Stimulated activated CD4-positive, alpha-beta T cell treated with anti-CD3 and anti-CD28 coated beads, Interleukin-2, amount 100 ng/mL, for 24 hours (primary cell): ENCODE measurements around the gene PACS1.

Experiments
- DNase-seq, 2 donors: peaks; one replicate each; pipeline ENCODE4 v3.0.0-alpha.2; 2020

The PACS1 gene

DNA sequence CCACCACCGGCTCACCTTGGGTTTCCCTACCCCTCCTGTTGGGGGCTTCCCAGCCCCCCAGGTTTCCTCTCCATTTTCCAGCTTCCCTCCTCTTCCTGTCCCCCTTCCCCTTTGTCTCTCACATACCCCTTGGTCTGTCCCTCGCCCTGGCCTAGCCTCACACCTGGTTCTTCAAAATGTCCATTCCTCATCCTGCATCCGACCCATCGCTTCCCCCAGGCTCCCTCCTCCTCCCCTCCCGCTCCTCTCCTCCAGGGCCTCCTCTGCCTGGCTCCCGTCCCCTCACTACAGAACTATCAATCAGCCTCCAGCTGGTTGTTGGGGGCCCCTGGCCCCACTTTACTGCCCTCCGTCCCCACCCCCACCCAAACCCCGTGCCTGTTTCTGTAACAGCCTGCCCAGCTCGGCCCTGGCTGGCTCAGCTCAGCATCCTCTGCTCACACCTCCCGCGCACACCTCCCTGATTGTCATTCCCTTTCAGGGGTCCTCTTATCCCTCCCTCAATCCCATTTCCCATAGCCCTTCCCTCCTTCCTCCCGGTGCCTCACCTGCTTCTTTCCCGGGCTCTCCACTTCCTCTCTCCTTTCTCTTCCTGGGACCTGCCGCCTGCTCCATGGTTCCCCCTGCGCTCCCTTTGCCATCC lies 209.1 kb downstream of the PACS1 start:
- no peak for DNase-seq

DNA sequence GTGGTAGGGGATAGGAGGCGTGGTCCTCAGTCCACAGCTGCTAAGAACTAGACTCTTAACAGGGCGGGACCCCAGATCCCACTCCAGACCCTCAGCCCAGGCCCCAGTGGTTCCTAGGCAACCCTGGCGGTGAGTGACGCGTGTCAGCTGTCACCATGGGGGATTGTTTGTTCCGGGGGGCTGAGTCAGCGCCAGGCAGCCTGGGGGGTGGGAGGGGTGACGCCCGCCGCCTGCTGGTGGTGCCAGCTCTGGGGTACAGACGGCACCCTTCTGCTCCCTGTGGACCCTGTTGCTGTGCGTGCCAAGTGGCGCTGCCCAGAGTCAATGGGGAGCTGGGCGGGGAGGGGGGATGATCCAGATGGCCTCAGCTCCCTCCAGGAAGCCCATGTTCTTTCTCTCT lies 210.4 kb downstream of the PACS1 start:
- no peak for DNase-seq

DNA sequence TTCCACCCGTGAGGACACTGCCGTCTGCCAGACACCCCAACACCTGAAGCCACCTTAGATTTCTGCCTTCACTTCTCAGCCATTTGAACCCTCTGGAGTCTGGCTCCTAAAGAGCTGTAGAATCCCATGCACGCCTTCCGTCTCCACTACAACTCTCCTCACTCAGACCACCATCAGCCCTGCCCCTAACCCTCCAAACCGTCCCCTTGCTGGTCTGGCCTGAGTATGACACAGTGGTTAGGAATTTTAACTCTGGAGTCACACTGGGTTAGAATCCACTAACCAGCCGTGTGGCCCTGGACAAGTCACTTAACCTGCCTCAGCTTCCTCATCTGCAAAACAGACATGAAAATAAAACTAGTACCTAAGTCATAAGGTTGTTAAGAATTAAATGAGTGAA lies 210.9 kb downstream of the PACS1 start:
- no peak for DNase-seq

DNA sequence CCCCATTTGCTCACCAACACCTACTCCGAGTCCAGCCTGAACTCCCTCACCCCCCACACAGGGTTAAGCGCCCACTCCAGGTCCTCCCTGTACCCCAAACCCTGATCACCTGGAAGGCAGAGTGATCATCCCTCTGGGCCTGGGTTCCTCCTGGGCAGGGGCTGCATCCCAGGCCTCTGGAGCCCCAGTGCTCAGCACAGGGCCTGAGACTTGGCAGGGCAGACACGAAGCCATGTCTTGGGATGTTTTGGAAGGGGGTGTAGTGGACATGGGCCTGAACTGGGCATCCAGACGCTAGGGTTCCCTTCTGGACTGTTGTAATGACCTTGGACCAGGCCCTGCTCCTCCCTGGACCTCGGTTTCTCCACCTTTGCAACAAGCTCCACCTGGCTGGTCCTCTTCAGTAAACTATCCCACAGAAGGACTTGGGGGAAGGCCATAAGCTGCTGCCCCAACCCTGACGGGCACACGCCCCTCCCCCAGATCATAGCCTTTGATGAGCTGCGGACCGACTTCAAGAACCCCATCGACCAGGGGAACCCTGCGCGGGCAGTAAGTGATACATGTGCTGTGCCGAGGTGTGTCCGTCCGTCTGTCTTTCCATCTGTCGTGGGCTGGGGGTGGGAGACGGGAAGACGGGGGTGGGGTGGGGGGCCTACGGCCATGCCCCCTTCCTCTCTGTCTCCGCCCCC lies 211.8 kb downstream of the PACS1 start:
- no peak for DNase-seq

DNA sequence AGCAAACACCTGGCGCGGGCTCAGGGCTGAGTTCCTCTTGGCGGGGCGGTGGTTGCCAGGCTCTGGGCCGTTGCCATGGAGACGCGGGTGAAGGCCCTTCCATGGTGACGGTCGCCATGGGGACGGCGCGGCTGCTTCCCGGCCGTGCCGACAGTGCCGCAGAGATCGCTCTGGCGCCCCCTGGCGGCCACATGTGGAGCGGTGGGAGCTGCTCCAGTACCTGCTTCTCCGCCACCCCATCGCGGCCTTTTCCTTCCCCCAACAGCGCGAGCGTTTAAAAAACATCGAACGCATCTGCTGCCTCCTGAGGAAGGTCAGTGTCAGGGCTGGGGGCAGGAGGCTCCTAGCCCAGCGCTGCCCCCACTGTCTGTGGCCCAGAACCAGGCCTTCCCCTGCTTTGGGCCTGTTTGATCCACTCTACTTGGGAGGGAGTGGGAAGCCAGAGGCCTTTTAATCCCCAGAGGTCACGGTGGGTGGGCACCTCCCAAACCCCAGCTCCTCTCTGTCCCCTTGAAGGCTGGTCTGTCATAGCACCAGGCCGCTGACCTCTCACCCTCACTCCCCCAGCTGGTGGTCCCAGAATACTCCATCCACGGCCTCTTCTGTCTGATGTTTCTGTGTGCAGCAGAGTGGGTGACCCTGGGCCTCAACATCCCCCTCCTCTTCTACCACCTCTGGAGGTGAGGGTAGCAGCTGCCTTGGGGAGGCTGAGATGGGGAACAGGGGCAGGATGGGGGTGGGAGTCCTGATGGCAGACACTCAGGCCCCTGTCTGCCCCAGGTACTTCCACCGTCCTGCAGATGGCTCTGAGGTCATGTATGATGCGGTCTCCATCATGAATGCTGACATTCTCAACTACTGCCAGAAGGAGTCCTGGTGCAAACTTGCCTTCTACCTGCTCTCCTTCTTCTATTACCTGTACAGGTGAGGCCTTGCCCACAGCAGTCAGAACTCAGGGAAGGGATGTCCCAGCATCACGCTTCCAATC lies 212.7 kb downstream of the PACS1 start:
- peak; percentile 99 for DNase-seq

DNA sequence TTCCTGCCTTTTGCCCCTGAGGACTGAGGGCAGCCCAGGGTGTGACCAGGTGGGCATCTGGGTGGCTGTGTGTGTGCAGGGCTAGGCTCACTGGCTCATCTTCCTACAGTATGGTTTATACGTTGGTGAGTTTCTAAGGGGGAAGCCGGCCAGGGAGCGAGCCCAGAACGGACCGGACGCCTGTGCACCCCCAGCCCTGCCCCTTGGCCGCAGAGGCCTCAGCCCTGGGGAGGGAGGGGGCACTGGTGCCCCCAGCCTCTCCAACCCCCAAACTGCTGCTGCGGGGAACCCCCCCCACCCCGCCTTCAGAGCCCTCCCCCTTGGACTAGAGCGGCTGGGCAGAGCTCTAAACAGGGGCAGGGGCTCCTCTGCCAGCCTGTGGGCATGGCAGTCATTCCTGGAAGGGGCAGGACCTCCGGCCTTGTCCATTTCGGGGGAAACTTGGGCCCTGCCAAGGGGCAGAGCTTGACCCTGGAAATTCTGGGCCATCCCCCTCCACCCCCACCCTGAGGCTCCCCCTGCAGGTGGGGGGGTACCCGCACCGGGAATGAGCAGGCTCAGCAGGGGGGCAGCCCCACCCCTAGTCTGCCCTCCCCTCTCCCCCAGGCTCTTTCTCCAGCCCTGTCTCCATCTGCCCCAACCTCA lies 213.5 kb downstream of the PACS1 start:
- DNase-seq: no peak

DNA sequence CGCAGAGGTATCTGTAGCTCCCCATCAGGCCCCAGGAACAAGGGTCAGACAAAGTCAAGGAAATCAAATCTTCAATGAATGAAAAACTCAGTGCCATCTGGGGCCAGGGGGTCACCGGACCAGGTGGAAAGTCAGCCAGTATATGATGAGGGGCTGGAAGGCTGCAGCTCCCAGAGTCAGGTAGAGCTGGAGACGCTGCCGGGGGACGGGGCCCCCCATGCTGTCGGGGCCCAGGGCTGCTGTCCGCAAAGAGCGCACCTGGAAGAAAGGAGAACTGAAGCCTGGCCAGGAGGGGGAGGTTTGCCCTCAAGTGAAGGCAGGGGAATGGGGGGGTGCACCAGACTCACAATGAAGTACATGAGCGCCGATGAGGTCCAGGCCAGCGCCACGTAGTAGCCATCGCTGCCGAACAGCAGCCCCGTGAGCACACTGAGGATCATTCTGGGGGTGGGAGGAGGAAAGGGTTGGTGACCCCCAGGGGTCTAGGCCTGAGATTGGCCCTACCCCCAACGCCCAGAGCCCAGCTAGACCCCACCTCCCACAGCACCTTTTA lies 214.5 kb downstream of the PACS1 start:
- no peak for DNase-seq

DNA sequence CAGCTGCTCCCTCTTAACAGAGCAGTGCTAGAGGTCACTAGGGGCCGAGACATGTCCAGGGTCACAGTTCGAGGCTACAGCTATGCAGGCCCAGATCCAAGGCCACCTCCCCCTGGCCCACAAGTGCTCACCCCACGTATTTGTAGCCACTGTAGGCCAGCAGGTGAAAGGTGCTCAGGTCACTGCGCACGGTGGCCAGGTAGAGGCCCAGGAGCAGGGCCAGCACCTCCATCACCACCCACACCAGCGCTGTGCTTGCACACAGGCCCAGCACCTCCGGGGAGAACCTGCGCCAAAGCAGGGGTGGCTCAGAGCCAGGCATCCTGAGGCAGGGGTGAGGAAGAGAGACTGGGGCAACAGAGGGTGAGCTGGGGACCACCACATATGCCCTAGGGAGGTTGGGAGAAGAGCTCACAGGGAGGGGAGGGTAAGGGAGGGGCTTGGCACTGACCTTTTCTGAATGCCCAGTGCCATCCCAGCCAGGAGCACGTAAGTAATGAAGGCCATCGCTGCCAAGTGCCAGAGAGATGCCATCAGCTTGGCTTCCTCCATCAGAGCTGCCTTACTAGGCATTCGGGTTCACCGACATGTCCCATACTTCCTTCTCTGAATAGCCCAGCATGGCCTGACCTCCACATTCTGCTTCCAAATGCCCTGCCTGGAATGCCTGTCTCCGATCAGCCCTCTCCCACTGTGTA lies 215.3 kb downstream of the PACS1 start:
- no peak for DNase-seq

DNA sequence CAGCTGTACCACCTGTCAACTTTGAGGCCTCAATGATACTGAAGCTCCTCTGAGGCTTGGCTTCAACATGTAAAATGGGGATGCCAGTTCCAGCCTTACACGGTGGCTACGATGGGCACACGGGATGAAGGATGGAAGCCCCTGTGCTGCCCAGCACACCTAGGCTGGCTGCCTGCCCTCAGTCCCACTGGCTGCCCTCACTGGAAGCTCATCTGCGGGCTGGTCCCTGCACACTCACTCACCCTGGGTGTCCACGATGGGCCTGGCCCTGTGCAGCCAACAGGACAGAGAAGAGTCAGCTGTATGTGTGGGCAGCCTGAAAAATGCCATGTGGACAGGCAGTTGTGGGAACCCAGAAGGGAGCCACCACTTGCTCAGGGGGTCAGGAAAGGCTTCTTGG lies 216.6 kb downstream of the PACS1 start:
- DNase-seq: no peak

DNA sequence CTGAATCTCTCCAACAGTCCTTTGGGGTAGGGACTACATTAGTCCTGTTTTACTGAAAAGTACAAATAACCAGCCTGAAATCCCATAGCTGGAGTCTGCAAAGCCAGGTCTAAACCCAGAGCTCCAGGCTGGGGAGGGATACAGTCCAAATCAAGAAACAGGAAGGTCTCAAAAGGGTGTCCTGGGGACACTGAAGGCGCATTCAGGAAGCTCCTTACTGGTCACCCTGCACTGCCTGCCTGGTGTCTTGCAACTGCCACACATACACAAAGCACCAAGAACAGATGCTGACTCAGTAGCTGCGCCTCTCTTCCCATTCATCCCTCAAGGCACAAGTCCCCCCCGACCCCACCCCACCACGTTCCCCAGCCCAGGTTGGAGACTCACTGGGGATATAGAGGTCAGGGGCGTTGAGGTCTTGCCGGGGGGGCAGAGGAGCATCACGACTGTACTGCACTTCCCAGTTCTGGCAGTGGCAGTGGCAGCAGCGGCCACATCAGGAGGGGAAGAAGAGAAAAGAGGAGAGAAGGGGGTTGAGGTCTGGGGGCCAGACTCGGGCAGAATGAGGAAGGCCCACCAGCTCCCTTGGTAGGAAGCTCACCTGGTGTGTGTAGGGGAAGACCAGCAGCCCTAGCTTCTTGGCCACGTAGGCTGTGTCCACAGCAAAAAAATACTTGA lies 217.3 kb downstream of the PACS1 start:
- DNase-seq: no peak

DNA sequence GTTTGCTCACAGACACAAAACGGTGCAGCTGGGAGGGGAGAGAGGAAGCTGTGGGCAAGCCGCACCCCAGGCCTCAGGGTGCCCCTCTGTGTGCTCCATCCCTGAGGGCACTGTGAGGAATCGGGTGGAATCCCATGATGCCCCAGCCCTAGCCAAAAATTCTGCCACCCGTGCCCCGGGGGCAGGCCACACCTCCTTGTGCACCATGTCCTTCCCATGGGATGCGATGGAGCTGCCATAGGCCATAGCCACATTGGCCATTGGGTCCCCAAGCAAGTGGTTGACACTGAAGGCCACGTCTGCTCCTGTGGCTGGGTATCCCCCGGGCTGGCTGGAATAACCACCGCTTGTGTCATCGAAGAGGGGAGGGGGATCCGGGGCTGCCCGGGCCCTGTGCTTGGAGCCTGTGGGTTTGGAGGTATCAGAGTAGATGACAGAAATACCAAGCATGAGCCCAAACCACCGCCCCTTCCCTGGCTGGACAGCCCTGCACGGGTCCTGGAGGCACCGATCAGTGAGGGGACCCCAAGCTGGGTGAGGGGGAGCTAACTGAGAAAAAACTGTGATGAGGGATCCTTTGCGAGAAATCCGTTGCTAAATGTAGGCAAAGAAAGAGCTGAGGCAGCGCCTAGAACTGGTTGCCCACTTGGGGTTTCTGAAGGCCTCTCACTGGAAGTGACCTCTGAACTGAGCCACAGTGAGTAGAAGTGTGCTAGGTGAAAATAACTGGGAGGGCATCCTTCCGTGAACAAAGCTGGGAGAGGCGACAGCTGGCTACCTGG lies 218.0 kb downstream of the PACS1 start:
- no peak for DNase-seq

DNA sequence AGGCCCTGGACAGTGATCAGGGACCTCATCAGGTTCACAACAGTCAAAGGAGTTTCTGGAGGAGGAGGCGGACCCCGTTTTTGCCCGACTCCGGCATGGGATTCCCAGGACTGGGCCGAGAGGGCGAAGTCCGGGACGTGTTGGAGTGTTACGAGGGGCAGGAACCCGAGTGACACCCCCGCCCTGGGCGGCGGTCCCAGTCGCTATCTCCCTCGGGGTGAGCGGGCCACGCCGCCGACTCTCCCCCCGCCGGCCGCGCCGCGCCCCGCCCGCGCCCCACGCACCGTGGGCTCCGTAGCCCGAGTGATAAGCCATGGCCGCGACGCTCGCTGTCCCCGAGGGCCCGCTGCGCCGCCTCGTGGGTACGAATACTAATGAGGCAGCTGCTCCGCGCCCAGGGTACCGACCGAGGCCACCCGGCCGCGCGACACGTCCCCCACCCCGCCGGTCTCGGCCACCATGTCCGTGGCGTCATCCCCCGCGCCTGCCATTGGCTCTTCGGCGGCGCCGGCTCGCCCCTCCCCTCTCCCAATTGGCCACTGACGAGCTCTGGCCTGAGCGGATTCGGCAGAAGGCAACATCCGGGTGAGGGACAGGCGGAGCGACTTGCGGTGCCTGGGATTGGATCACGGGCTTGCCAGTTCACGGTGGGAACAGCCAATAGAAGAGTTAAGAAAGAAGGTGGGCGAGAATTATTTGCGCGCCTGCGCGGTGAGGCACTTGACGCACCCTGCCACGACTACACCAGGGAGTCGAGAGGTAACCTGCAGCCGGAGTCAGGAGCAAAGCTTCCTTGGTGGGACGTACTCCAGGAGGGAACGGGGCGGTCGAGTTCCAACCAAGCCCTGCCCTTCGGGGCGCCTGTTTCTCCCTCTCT lies 218.8 kb downstream of the PACS1 start, which contains the start of gene YIF1A:
TSS of gene YIF1A (minus strand) at position 473 of the 877 bp plus-strand sequence. CDS start at position 315, 158 bp downstream.
- DNase-seq: peak; percentile 98

DNA sequence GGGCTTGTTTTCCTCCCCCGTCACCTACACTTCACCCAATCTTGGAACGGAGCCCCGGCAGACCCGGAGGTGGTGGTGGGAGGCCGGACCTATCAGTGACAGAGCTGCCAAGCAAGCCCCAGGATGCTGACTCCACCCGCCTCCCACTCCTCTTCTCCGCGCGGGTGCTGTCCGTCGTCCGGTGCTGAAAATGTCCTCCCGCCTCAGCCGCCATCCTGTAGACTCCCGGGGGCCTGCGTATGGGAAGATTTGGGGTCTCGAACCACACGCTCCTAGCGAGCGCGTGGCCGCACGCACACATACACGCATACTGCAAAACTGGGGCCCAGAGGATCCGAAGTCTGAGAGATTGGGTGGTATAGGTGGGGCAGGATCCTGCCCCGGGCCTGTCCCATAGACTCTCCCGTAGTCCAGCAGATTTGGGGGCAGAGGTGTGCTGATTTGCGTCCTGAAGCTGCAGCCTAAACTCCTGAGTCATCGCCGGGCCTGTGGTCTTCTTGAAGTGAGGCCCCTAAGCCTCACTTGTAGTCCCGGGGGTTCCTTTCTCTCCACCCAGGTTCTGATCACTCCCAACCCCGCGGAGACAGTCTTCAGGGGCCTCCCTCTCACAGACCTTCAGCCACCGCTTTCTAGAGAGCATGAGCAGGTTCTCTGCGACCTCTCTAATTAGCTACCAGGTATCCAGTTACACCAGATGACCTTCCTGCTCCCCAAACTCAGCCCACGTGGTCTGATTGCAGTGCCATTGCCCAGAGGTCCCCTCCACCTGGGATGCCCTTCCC lies 219.7 kb downstream of the PACS1 start:
- DNase-seq: peak; percentile 87 to 88

DNA sequence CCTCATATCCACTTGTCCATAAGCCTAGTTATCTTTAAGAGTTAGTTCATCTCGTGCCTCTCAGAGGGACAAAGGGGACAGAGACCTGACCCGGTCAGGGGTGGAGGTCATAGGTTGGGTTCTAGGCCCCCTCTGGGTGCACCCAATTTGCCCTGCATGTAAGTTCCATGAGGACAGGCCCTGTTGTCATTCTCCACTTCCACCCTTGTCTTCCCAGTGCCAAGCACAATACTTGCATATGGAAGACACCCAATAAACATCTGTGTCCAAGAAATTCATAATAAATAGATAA lies 220.2 kb downstream of the PACS1 start:
- no peak for DNase-seq

DNA sequence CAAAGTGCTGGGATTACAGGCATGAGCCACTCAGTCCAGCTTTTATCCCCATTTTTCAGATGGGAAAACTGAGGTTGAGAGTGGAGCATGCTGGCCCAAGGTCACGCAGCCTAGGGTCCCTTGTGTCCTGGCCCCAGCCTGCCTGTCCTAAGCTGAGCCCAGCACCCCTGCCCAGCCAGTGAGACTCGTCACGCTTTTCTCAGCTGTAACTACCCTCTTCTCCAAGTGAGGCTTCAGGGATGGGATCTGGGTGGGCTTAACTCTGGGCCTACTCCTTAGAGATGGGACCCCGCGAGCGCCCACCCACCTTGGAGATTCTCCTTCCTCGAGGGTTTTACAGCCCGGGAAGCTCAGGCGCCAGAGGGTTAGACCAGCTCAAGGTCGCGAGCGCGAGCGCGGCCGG lies 221.2 kb downstream of the PACS1 start:
- DNase-seq: no peak

DNA sequence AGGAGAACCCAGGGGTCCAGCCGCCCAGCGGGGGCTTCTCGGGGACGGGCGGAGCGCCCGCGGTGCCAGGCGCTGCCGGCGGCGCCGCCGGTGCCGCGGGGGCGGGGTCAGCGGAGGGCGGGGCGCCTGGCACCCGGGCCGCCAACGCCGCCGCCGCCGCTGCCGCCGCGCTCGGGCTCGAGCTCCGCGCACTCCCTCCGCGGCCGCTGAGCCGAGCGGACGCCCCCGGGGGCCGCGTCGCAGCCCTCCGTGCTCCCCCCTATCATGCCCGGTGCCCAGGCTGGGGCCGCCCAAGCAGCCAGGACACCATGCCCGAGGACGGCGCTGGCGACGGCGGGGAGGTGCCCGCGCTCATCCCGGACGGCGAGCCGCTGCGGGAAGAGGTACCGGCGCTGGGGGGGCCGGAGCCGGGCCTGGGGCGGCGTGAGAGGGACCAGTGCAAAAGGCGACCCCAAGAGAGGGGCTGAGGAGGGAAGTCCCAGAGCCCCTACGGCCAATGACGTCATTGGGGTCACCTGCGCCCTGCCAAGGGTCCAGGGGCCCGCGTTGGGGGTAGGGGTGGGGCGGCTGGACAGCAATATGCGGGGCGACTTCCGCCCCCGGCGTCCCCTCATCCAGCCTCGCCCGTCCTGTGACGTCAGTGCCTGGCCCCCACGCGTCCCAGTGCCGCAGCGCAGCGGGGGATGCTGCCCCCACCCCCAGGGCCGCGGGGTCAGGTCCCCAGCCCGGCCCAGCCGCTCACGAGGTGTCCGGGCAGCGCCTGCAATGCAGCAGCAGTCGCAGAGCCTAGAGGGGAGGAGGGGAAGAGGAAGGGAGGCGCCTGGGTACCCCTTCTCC lies 221.9 kb downstream of the PACS1 start, which contains the start of gene TMEM151A:
TSS of gene TMEM151A (plus strand) at position 189 of the 837 bp plus-strand sequence. CDS start at position 309, 120 bp downstream.
- DNase-seq: peak in 1 of 2 donors; percentile 50

DNA sequence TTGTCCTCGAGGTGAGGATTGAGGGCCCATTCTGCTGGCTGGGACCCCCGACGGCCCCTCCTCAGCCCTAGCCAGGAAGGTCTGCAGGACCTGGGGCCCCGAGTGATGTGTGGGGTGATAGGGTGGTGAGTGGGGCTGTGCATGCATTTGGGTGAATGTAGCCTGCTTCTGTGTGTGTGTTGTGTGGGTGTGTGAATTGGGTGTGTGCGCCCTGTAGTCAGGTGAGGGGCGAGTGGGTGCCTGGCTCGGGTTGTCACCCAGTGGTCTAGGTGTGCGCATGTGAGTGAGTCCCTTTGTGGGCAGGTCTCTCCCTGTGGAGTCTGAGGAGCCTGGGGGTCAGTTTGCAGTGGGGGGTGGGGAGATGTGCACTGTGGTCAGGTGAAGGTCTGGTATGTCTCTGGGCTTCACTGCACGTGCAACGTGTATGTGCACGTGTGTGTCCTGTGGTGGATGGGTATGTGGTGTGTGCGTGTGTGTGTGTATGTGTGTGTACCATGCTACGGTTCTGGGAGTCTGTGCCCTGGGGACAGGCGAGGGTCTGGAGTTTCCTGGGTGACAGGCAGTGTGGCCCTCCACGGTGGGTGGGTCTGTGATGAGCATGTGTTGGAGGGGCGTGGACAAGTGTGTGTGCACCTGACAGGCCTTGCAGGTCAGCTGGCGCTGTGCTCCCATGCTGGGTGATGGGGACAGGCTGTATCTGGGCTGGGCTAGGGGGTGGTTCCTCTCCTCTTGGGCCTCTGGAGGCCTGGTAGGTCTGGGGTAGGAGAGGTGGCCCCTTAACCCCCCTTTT lies 222.7 kb downstream of the PACS1 start:
- no peak for DNase-seq
